Keratinocyte (primary cell): ENCODE results near the gene RAPGEF4. TPM values are rescaled to one million over a fixed set of nuclear protein-coding genes. Genes with fewer than 3 reads are reported as not detected.

Experiments used
- DNase-seq: peaks from one replicate; pipeline ENCODE4 v3.0.0-alpha.2; 2011; ENCODE audit warnings: low read depth, missing footprints, low spot score
- FAIRE-seq: peaks from 2 replicates; lab custom pipeline; 2011; peaks lifted over from hg19 to GRCh38; lab: Jason Lieb, UNC
- H2AFZ ChIP-seq: 2 replicates; pipeline ENCODE4 v1.6.0; 2012; ENCODE audit warnings: low read length, control low read depth, inconsistent platforms; ENCODE audit not compliant: control insufficient read depth
- H3K27ac ChIP-seq: 2 replicates; pipeline ENCODE4 v1.5.1; 2011; ENCODE audit warnings: low read length; ENCODE audit not compliant: control insufficient read depth, insufficient read depth
- H3K27me3 ChIP-seq: 3 replicates; pipeline ENCODE4 v1.6.0; 2011; ENCODE audit warnings: low read length; ENCODE audit not compliant: control insufficient read depth, insufficient read depth; ENCODE audit errors: extremely low read depth
- H3K36me3 ChIP-seq, 2 experiments: 2 replicates in 1 of 2; 3 replicates in 1 of 2; pipeline ENCODE4 v1.5.1; 2011; ENCODE audit warnings: low read length in 2 of 2, mild to moderate bottlenecking in 1 of 2; ENCODE audit not compliant: control insufficient read depth in 2 of 2, insufficient read depth in 2 of 2; ENCODE audit errors: extremely low read depth in 1 of 2
- H3K4me1 ChIP-seq: 3 replicates; pipeline ENCODE4 v1.5.1; 2011; ENCODE audit warnings: low read length; ENCODE audit not compliant: control insufficient read depth, insufficient read depth; ENCODE audit errors: extremely low read depth
- H3K4me2 ChIP-seq: 3 replicates; pipeline ENCODE4 v1.6.0; 2011; ENCODE audit warnings: low read depth, low read length; ENCODE audit not compliant: control insufficient read depth, insufficient read depth; ENCODE audit errors: extremely low read depth
- H3K4me3 ChIP-seq, 3 experiments: fragments of 200-600 bp in 1 of 3; sonication (generic) in 1 of 3; 2 replicates in 2 of 3; 3 replicates in 1 of 3; pipeline ENCODE4 v1.5.1; 2011 to 2016; ENCODE audit warnings: low read length in 3 of 3, mild to moderate bottlenecking in 3 of 3, control low read depth in 2 of 3, inconsistent platforms in 1 of 3, low read depth in 1 of 3, mixed read lengths in 1 of 3, mixed run types in 1 of 3, moderate library complexity in 1 of 3; ENCODE audit not compliant: control insufficient read depth in 2 of 3, insufficient read depth in 2 of 3; ENCODE audit errors: extremely low read depth in 1 of 3
- H3K79me2 ChIP-seq: 2 replicates; pipeline ENCODE4 v1.6.0; 2012; ENCODE audit warnings: low read length; ENCODE audit not compliant: control insufficient read depth, insufficient read depth
- H3K9ac ChIP-seq: 3 replicates; pipeline ENCODE4 v1.6.0; 2011; ENCODE audit warnings: low read length; ENCODE audit not compliant: control insufficient read depth, insufficient read depth; ENCODE audit errors: extremely low read depth
- H3K9me1 ChIP-seq: 3 replicates; pipeline ENCODE4 v1.6.0; 2011; ENCODE audit warnings: low read length; ENCODE audit not compliant: control insufficient read depth, insufficient read depth; ENCODE audit errors: extremely low read depth
- H3K9me3 ChIP-seq: 2 replicates; pipeline ENCODE4 v1.5.1; 2012; ENCODE audit warnings: low read depth, low read length; ENCODE audit not compliant: control insufficient read depth
- H4K20me1 ChIP-seq: 3 replicates; pipeline ENCODE4 v1.6.0; 2011; ENCODE audit warnings: low read length; ENCODE audit not compliant: control insufficient read depth, insufficient read depth; ENCODE audit errors: extremely low read depth
- CTCF ChIP-seq, 3 experiments: IDR thresholded peaks in 1 of 3; conservative IDR thresholded peaks in 1 of 3; optimal IDR thresholded peaks in 1 of 3; 2 replicates in 2 of 3; 3 replicates in 1 of 3; pipeline versions ENCODE3 to v1.5.1; 2011; ENCODE audit warnings: low read length in 3 of 3, mild to moderate bottlenecking in 3 of 3, moderate library complexity in 2 of 3, control low read depth in 1 of 3, inconsistent platforms in 1 of 3; ENCODE audit not compliant: insufficient read depth in 2 of 3; ENCODE audit errors: extremely low read depth in 1 of 3
- EZH2 ChIP-seq: IDR thresholded peaks from one replicate; pipeline ENCODE4 v1.6.1; 2012; ENCODE audit warnings: inconsistent platforms, mild to moderate bottlenecking, low read length, moderate library complexity
- dilution Hi-C: fragments of 300-500 bp; cut with MboI; formaldehyde crosslinking; loops from one replicate; pipeline ENCODE4 v1.7.0; 2020; ENCODE audit warnings: low sequenced_read_pairs; ENCODE audit not compliant: extremely low pct_ligation_motif_present
- polyA plus RNA-seq, 5 experiments: library from polyadenylated mRNA; depleted of rRNA in 3 of 5; stranded (reverse) in 3 of 5; stranded (forward) in 1 of 5; unstranded in 1 of 5; fragments of >200 nt; gene quantifications; 1 replicate in 1 of 5; 2 replicates in 3 of 5; 3 replicates in 1 of 5; pipeline versions ENCODE4 v1.2.1 to v1.2.3, GENCODE V29; 2011 to 2012; ENCODE audit warnings: missing spikeins in 2 of 5, low read depth in 1 of 5, low replicate concordance in 1 of 5

The RAPGEF4 gene
- polyA plus RNA-seq, 1 donor (not counting 4 experiments of a cell fraction or from before 2014, with no cell fraction given), result 1.6 TPM

- Histone ChIP-seq H2AFZ (no peak overlapping the region), H3K9me1 (no peaks in the 10 kb centered on the region), H3K9me3 (no peaks in the 10 kb centered on the region), H3K27ac (no peak overlapping the region), H3K4me3 (no peak overlapping the region), H3K9ac (no peak overlapping the region), H3K4me2 (no peak overlapping the region), H4K20me1 (no peaks in the 10 kb centered on the region), H3K36me3 (no peaks in the 10 kb centered on the region), H3K27me3 (no peaks in the 10 kb centered on the region), H3K79me2 (no peaks in the 10 kb centered on the region), H3K4me1 (no peaks in the 10 kb centered on the region)
- dilution Hi-C loops, result no loop called here
- no peak for FAIRE-seq
- DNase-seq, result no peak
- no peak for TF ChIP-seq EZH2
- TF ChIP-seq CTCF (optimal IDR thresholded peaks at IDR 0.05 in 1 of 3, IDR thresholded peaks at IDR 0.05 in 1 of 3, conservative IDR thresholded peaks at IDR 0.05 in 1 of 3; ENCODE audit: extremely low read depth in 1 of 3, insufficient read depth in 2 of 3, low read length in 3 of 3), result no peak
These were observed 24.5 kb upstream of the RAPGEF4 start for GRCh38 chr2:172711110-172711509.

- Histone ChIP-seq H3K4me2 (no peak overlapping the region), H4K20me1 (no peaks in the 10 kb centered on the region), H2AFZ (no peak overlapping the region), H3K4me3 (no peak overlapping the region), H3K9ac (no peak overlapping the region), H3K9me1 (no peaks in the 10 kb centered on the region), H3K27ac (no peak overlapping the region), H3K36me3 (no peaks in the 10 kb centered on the region), H3K79me2 (no peaks in the 10 kb centered on the region), H3K9me3 (no peaks in the 10 kb centered on the region), H3K27me3 (no peaks in the 10 kb centered on the region), H3K4me1 (no peaks in the 10 kb centered on the region)
- no peak for DNase-seq
- dilution Hi-C loops, result no loop called here
- FAIRE-seq, result no peak
- TF ChIP-seq CTCF (optimal IDR thresholded peaks at IDR 0.05 in 1 of 3, IDR thresholded peaks at IDR 0.05 in 1 of 3, conservative IDR thresholded peaks at IDR 0.05 in 1 of 3; ENCODE audit: extremely low read depth in 1 of 3, insufficient read depth in 2 of 3, low read length in 3 of 3), result no peak
- TF ChIP-seq EZH2, result no peak
These were observed 23.4 kb upstream of the RAPGEF4 start for GRCh38 chr2:172712251-172712650.
